HTR-8/SVneo (cell line): ENCODE results near the gene TRNAU1AP.
"Not testable (repeated sequence)": the region's sequence is repeated elsewhere in the genome, so short reads cannot be mapped to it uniquely, and the experiment has no call there.

ENCODE experiments used
- DNase-seq: peaks from one replicate; pipeline ENCODE4 v3.0.0; 2011; ENCODE audit warnings: low spot score, mixed read lengths; ENCODE audit not compliant: insufficient read length
- FAIRE-seq: peaks from 2 replicates; lab custom pipeline; 2011; peaks lifted over from hg19 to GRCh38; lab: Jason Lieb, UNC

The TRNAU1AP gene

GRCh38 chr1:28520796-28521195 lies 32.1 kb upstream of the TRNAU1AP start:
- not testable (repeated sequence) for FAIRE-seq, DNase-seq

- FAIRE-seq (no peak), DNase-seq (no peak)
Measured at GRCh38 chr1:28521502-28522164, 31.3 kb upstream of the TRNAU1AP start.

GRCh38 chr1:28522537-28522936 lies 30.3 kb upstream of the TRNAU1AP start:
- FAIRE-seq, DNase-seq: not testable (repeated sequence)

- DNase-seq, FAIRE-seq: not testable (repeated sequence)
Measured at GRCh38 chr1:28525002-28525642, 27.8 kb upstream of the TRNAU1AP start.

GRCh38 chr1:28526886-28527285 lies 26.0 kb upstream of the TRNAU1AP start:
- DNase-seq (no peak), FAIRE-seq (no peak)

- FAIRE-seq: no peak
- no peak for DNase-seq
Measured at GRCh38 chr1:28530456-28530855, 22.4 kb upstream of the TRNAU1AP start.

GRCh38 chr1:28534671-28535070 lies 18.2 kb upstream of the TRNAU1AP start:
- FAIRE-seq: no peak

GRCh38 chr1:28535180-28535579 lies 17.7 kb upstream of the TRNAU1AP start:
- DNase-seq (no peak), FAIRE-seq (no peak)

More at GRCh38 chr1:28534671-28535070, 18.2 kb upstream of the TRNAU1AP start:
- DNase-seq: no peak

- no peak for DNase-seq
- FAIRE-seq: no peak
Measured at GRCh38 chr1:28537457-28538199, 15.3 kb upstream of the TRNAU1AP start.

- FAIRE-seq (no peak), DNase-seq (no peak)
Measured at GRCh38 chr1:28538286-28538685, 14.6 kb upstream of the TRNAU1AP start.

- DNase-seq: no peak
- no peak for FAIRE-seq
Measured at GRCh38 chr1:28540651-28541050, 12.2 kb upstream of the TRNAU1AP start.

- DNase-seq, FAIRE-seq: not testable (repeated sequence)
Measured at GRCh38 chr1:28541414-28542015, 11.4 kb upstream of the TRNAU1AP start.

- no peak for DNase-seq
Measured at GRCh38 chr1:28545246-28545628, 7.6 kb upstream of the TRNAU1AP start.

GRCh38 chr1:28548318-28548717 lies 4.6 kb upstream of the TRNAU1AP start:
- DNase-seq: no peak
- FAIRE-seq: no peak

More at GRCh38 chr1:28545246-28545628, 7.6 kb upstream of the TRNAU1AP start:
- FAIRE-seq: no peak

GRCh38 chr1:28551381-28551780 lies 1.5 kb upstream of the TRNAU1AP start:
- DNase-seq (no peak), FAIRE-seq (no peak)

GRCh38 chr1:28560886-28561285 lies 8.0 kb downstream of the TRNAU1AP start:
- FAIRE-seq (no peak), DNase-seq (no peak)

- no peak for DNase-seq
- no peak for FAIRE-seq
Measured at GRCh38 chr1:28564310-28564709, 11.4 kb downstream of the TRNAU1AP start.

GRCh38 chr1:28565040-28565439 lies 12.2 kb downstream of the TRNAU1AP start:
- FAIRE-seq (no peak), DNase-seq (no peak)

- FAIRE-seq (no peak), DNase-seq (no peak)
Measured at GRCh38 chr1:28565726-28566125, 12.8 kb downstream of the TRNAU1AP start.

- no peak for FAIRE-seq
Measured at GRCh38 chr1:28566931-28567330, 14.0 kb downstream of the TRNAU1AP start.

GRCh38 chr1:28571911-28572310 lies 19.0 kb downstream of the TRNAU1AP start:
- FAIRE-seq (no peak), DNase-seq (no peak)

More at GRCh38 chr1:28566931-28567330, 14.0 kb downstream of the TRNAU1AP start:
- no peak for DNase-seq
